ENCODE measurements around the gene DIDO1. TPM values are rescaled to one million over a fixed set of nuclear protein-coding genes. Genes with fewer than 3 reads are reported as not detected.
A peak's percentile ranks its signal among the peaks of the same experiment; 100 is the strongest.

The DIDO1 gene
- total RNA-seq, 1 experiment from 2014 or later = 85.9 TPM

- H3K14ac ChIP-seq (ENCODE audit: insufficient read depth, low read length) = no peak overlapping the region
- H3K79me1 ChIP-seq (ENCODE audit: insufficient read depth, low read depth, low read length, poor library complexity, severe bottlenecking) = no peaks in the 10 kb centered on the region
- no peak overlapping the region for H2BK120ac ChIP-seq (ENCODE audit: low read depth, low read length, poor library complexity, severe bottlenecking)
- no peak overlapping the region for H4K5ac ChIP-seq (ENCODE audit: insufficient read length, low read depth, low read length)
- H3K79me2 ChIP-seq (ENCODE audit: insufficient read depth, low read length) = no peaks in the 10 kb centered on the region
- no peak overlapping the region for H2BK5ac ChIP-seq (ENCODE audit: insufficient read length, low read length)
- no peak overlapping the region for H3K27ac ChIP-seq (ENCODE audit: insufficient read length, low read depth, low read length)
- no peaks in the 10 kb centered on the region for H3K4me1 ChIP-seq (ENCODE audit: insufficient read depth, low read length)
- H3T11ph ChIP-seq (ENCODE audit: low read length) = no peak overlapping the region
- no peaks in the 10 kb centered on the region for H3K9me3 ChIP-seq (ENCODE audit: control insufficient read depth, low read depth, low read length)
- no peak overlapping the region for H3K23ac ChIP-seq (ENCODE audit: insufficient read length, low read depth, low read length)
- H3K27me3 ChIP-seq (ENCODE audit: insufficient read depth, low read length) = no peaks in the 10 kb centered on the region
- no peaks in the 10 kb centered on the region for H4K20me1 ChIP-seq (ENCODE audit: control insufficient read depth, insufficient read depth, insufficient read length)
- Mint-ChIP-seq H3K9me3 (no peaks in the 10 kb centered on the region), H3K27me3 (ENCODE audit: low read depth) (no peaks in the 10 kb centered on the region; the same call in 1 of the 2 replicates), H3K4me3 (no peak overlapping the region), H3K4me1 (peaks cover 3 to 9% of the 10 kb centered on the region in 2 experiments; a peak in 3 of 4 replicates), H3K36me3 (ENCODE audit: insufficient read depth in 1 of 3, low read depth in 3 of 3) (peaks cover 0 to 16% (median 0%) of the 10 kb centered on the region in 3 experiments; a peak in 2 of 7 replicates), H3K27ac (no peak overlapping the region)
- H2BK20ac ChIP-seq (ENCODE audit: low read depth, low read length, poor library complexity, severe bottlenecking) = no peak overlapping the region
- no CpG with 5 or more reads among the region's 19 CpGs for WGBS (ENCODE audit: extremely low coverage, insufficient read length, low lambda C conversion rate)
- H3K4ac ChIP-seq (ENCODE audit: low read depth, low read length) = no peak overlapping the region
- H2AK5ac ChIP-seq (ENCODE audit: insufficient read length, low read length) = no peak overlapping the region
- no peak for DNase-seq
- no peak overlapping the region for H3K56ac ChIP-seq (ENCODE audit: insufficient read length, low read depth, low read length)
- peak; percentile 27; the same call in 1 of the 3 replicates for TF ChIP-seq CTCF (conservative IDR thresholded peaks at IDR 0.05)
- H4K91ac ChIP-seq (ENCODE audit: insufficient read length, low read depth, low read length) = no peak overlapping the region
- no peak overlapping the region for H2BK12ac ChIP-seq (ENCODE audit: insufficient read length, low read depth, low read length)
- H2AFZ ChIP-seq (ENCODE audit: low read length) = no peak overlapping the region
- no peak overlapping the region for H4K8ac ChIP-seq (replicated peaks; ENCODE audit: insufficient read length, low read depth, low read length)
- H2BK15ac ChIP-seq (ENCODE audit: low read depth, low read length) = no peak overlapping the region
- H3K18ac ChIP-seq (ENCODE audit: insufficient read length, low read depth, low read length) = no peak overlapping the region
- H3K9ac ChIP-seq (ENCODE audit: extremely low read depth, insufficient read length, low read length) = no peak overlapping the region
- H3K4me2 ChIP-seq (ENCODE audit: insufficient read depth, insufficient read length, low read length) = no peak overlapping the region
- no peaks in the 10 kb centered on the region for H3K23me2 ChIP-seq (ENCODE audit: insufficient read length, low read depth, low read length, poor library complexity, severe bottlenecking)
Observed at GRCh38 chr20:62965363-62965771, 39.1 kb upstream of the DIDO1 start.
